H1 (cell line): ENCODE measurements around the gene ATP5PF. TPM values are rescaled to one million over a fixed set of nuclear protein-coding genes. Genes with fewer than 3 reads are reported as not detected.

Source experiments
- CTCF ChIA-PET: fragments of 300-600 bp; sonication (Branson Sonifier 250); formaldehyde crosslinking; loops from one replicate; lab custom pipeline; 2021; ENCODE audit not compliant: partially characterized antibody; lab: Charles Lee
- POLR2A ChIA-PET: fragments of 300-600 bp; sonication (Branson Sonifier 250); formaldehyde crosslinking; loops from one replicate; lab custom pipeline; 2021; ENCODE audit warnings: inconsistent platforms; ENCODE audit not compliant: partially characterized antibody; lab: Charles Lee
- DNase-seq, 2 experiments: peaks; one replicate each; pipeline versions ENCODE4 v3.0.0 to v3.0.0-alpha.2; 2010 to 2022; ENCODE audit warnings: low spot score in 2 of 2, low read depth in 1 of 2, mixed read lengths in 1 of 2
- FAIRE-seq: peaks from 2 replicates; lab custom pipeline; 2011; peaks lifted over from hg19 to GRCh38; lab: Jason Lieb, UNC
- H2AFZ ChIP-seq: 2 replicates; pipeline ENCODE4 v1.8.1; 2012; ENCODE audit warnings: low read length, inconsistent platforms
- H2AK5ac ChIP-seq: 2 replicates; pipeline ENCODE4 v1.6.1; 2013; ENCODE audit warnings: low read depth, low read length
- H2BK120ac ChIP-seq: replicated peaks from 2 replicates; pipeline ENCODE3; 2013; ENCODE audit warnings: low read depth, low read length, inconsistent platforms
- H2BK12ac ChIP-seq: 2 replicates; pipeline ENCODE4 v1.6.1; 2013; ENCODE audit warnings: low read depth, low read length
- H2BK15ac ChIP-seq: 2 replicates; pipeline ENCODE4 v1.6.1; 2013; ENCODE audit warnings: low read length
- H2BK20ac ChIP-seq: 2 replicates; pipeline ENCODE4 v1.6.1; 2013; ENCODE audit warnings: low read length
- H2BK5ac ChIP-seq: 2 replicates; pipeline ENCODE4 v1.6.1; 2013; ENCODE audit warnings: low read depth, low read length
- H3K14ac ChIP-seq: 2 replicates; pipeline ENCODE4 v1.6.1; 2013; ENCODE audit warnings: inconsistent platforms; ENCODE audit not compliant: insufficient read length
- H3K18ac ChIP-seq: 2 replicates; pipeline ENCODE4 v1.6.1; 2013; ENCODE audit warnings: low read length; ENCODE audit errors: extremely low read depth
- H3K23ac ChIP-seq: 2 replicates; pipeline ENCODE4 v1.6.1; 2013; ENCODE audit warnings: inconsistent platforms; ENCODE audit not compliant: insufficient read length
- H3K23me2 ChIP-seq: 2 replicates; pipeline ENCODE4 v1.6.1; 2013; ENCODE audit warnings: low read depth, low read length
- H3K27ac ChIP-seq: 2 replicates; pipeline ENCODE4 v1.6.1; 2011; ENCODE audit warnings: low read depth, low read length, inconsistent platforms
- H3K27me3 ChIP-seq, 4 experiments: replicated peaks in 1 of 4; 1 replicate in 1 of 4; 2 replicates in 3 of 4; pipeline versions ENCODE4 v1.6.1 to v1.8.1; 2011 to 2013; ENCODE audit warnings: low read length in 3 of 4, mild to moderate bottlenecking in 3 of 4, inconsistent platforms in 2 of 4, mixed read lengths in 2 of 4, moderate library complexity in 1 of 4; ENCODE audit not compliant: control insufficient read depth in 3 of 4, insufficient read depth in 3 of 4; ENCODE audit errors: extremely low read depth in 1 of 4
- H3K36me3 ChIP-seq, 4 experiments: 2 replicates each; pipeline versions ENCODE4 v1.6.1 to v1.8.1; 2011 to 2013; ENCODE audit warnings: mild to moderate bottlenecking in 4 of 4, low read length in 3 of 4, moderate library complexity in 2 of 4, control low read depth in 1 of 4, inconsistent platforms in 1 of 4; ENCODE audit not compliant: insufficient read depth in 4 of 4, control insufficient read depth in 2 of 4
- H3K4ac ChIP-seq: replicated peaks from 2 replicates; pipeline ENCODE3; 2013; ENCODE audit warnings: low read length, low read depth, mixed read lengths, inconsistent platforms; ENCODE audit not compliant: insufficient read length
- H3K4me1 ChIP-seq, 4 experiments: replicated peaks in 1 of 4; 1 replicate in 1 of 4; 2 replicates in 3 of 4; pipeline versions ENCODE4 v1.6.1 to v1.8.1; 2011 to 2013; ENCODE audit warnings: low read length in 3 of 4, inconsistent platforms in 2 of 4, mixed read lengths in 1 of 4; ENCODE audit not compliant: insufficient read depth in 4 of 4, control insufficient read depth in 3 of 4
- H3K4me2 ChIP-seq, 2 experiments: 2 replicates each; pipeline versions ENCODE4 v1.6.1 to v1.8.1; 2011 to 2013; ENCODE audit warnings: low read depth in 2 of 2, low read length in 2 of 2, control low read depth in 1 of 2, inconsistent platforms in 1 of 2, mild to moderate bottlenecking in 1 of 2; ENCODE audit not compliant: insufficient read depth in 1 of 2
- H3K4me3 ChIP-seq, 4 experiments: fragments of 200-600, 300-600 bp in 1 of 4; sonication (generic), shearing (Covaris generic), sonication (Bioruptor Twin) in 1 of 4; 2 replicates each; pipeline versions ENCODE4 v1.5.1 to v1.8.1; 2011 to 2016; ENCODE audit warnings: low read length in 4 of 4, low read depth in 3 of 4, control low read depth in 2 of 4, inconsistent platforms in 2 of 4, mild to moderate bottlenecking in 2 of 4, mixed read lengths in 1 of 4, moderate library complexity in 1 of 4; ENCODE audit not compliant: insufficient read depth in 2 of 4; ENCODE audit errors: extremely low read depth in 1 of 4
- H3K56ac ChIP-seq: replicated peaks from 2 replicates; pipeline ENCODE3; 2013; ENCODE audit warnings: low read depth, mild to moderate bottlenecking, mixed read lengths, low read length, inconsistent platforms; ENCODE audit not compliant: insufficient read length
- H3K79me1 ChIP-seq: 2 replicates; pipeline ENCODE4 v1.6.1; 2013; ENCODE audit warnings: low read depth, low read length, control low read depth
- H3K79me2 ChIP-seq, 2 experiments: 2 replicates each; pipeline versions ENCODE4 v1.6.1 to v1.8.1; 2012 to 2013; ENCODE audit warnings: low read length in 2 of 2, mild to moderate bottlenecking in 2 of 2, inconsistent platforms in 1 of 2; ENCODE audit not compliant: insufficient read depth in 2 of 2, control insufficient read depth in 1 of 2
- H3K9ac ChIP-seq, 4 experiments: replicated peaks in 1 of 4; 1 replicate in 1 of 4; 2 replicates in 3 of 4; pipeline versions ENCODE4 v1.6.1 to v1.8.1; 2011 to 2013; ENCODE audit warnings: low read depth in 3 of 4, low read length in 3 of 4, control low read depth in 2 of 4, mild to moderate bottlenecking in 2 of 4, moderate library complexity in 2 of 4, inconsistent platforms in 1 of 4; ENCODE audit errors: extremely low read depth in 1 of 4
- H3K9me3 ChIP-seq, 2 experiments: 2 replicates each; pipeline versions ENCODE4 v1.6.1 to v1.8.1; 2012 to 2013; ENCODE audit warnings: mild to moderate bottlenecking in 2 of 2, moderate library complexity in 2 of 2, control low read depth in 1 of 2, inconsistent platforms in 1 of 2, low read depth in 1 of 2, low read length in 1 of 2, mixed read lengths in 1 of 2; ENCODE audit not compliant: insufficient read depth in 2 of 2
- H4K20me1 ChIP-seq, 2 experiments: replicated peaks in 1 of 2; 2 replicates each; pipeline versions ENCODE3 to v1.8.1; 2011 to 2013; ENCODE audit warnings: inconsistent platforms in 2 of 2, low read length in 2 of 2, mild to moderate bottlenecking in 1 of 2; ENCODE audit not compliant: insufficient read depth in 2 of 2, control insufficient read depth in 1 of 2
- H4K5ac ChIP-seq: 2 replicates; pipeline ENCODE4 v1.6.1; 2013; ENCODE audit warnings: low read length, low read depth, mixed read lengths, inconsistent platforms; ENCODE audit not compliant: insufficient read length
- H4K8ac ChIP-seq: 2 replicates; pipeline ENCODE4 v1.8.0; 2013; ENCODE audit warnings: mild to moderate bottlenecking, moderate library complexity, low read length, inconsistent platforms; ENCODE audit not compliant: insufficient read depth; ENCODE audit errors: extremely low read depth
- H4K91ac ChIP-seq: replicated peaks from 2 replicates; pipeline ENCODE3; 2013; ENCODE audit warnings: low read length, mixed read lengths, inconsistent platforms; ENCODE audit not compliant: insufficient read length
- ATF3 ChIP-seq: IDR thresholded peaks from 2 replicates; pipeline ENCODE4 v1.6.1; 2011; ENCODE audit warnings: low read depth, mild to moderate bottlenecking, low read length; ENCODE audit not compliant: insufficient read depth
- BCL11A ChIP-seq, 2 experiments: IDR thresholded peaks; one replicate each; pipeline ENCODE4 v1.6.1; 2011; ENCODE audit warnings: low read depth in 2 of 2, low read length in 2 of 2, mild to moderate bottlenecking in 2 of 2
- CBX5 ChIP-seq: fragments of 300-800, 300-1000 bp; sonication (generic); IDR thresholded peaks from 2 replicates; pipeline ENCODE4 v1.7.1; 2016; ENCODE audit warnings: antibody characterized with exemption, low read length, low read depth
- CEBPB ChIP-seq: IDR thresholded peaks from 2 replicates; pipeline ENCODE4 v1.6.1; 2012; ENCODE audit warnings: low read depth, low read length
- CHD1 ChIP-seq: IDR thresholded peaks from 2 replicates; pipeline ENCODE4 v1.6.1; 2012; ENCODE audit warnings: low read depth, low read length, improper control_type of control experiment
- NANOG ChIP-seq: IDR thresholded peaks from 2 replicates; pipeline ENCODE4 v1.6.1; 2011; ENCODE audit warnings: low read length, low read depth, mild to moderate bottlenecking, inconsistent platforms; ENCODE audit not compliant: insufficient read depth, poor library complexity, severe bottlenecking
- PHF8 ChIP-seq: fragments of 200-600 bp; sonication (generic); conservative IDR thresholded peaks from 2 replicates; pipeline ENCODE4 v1.7.1; 2012; ENCODE audit warnings: low read depth, mild to moderate bottlenecking, inconsistent platforms, low read length, moderate library complexity
- RNF2 ChIP-seq: fragments of 200-900, 300-1000 bp; sonication (generic); IDR thresholded peaks from 2 replicates; pipeline ENCODE4 v1.7.1; 2016; ENCODE audit warnings: borderline replicate concordance, low read depth, mild to moderate bottlenecking, antibody characterized with exemption, low read length; ENCODE audit not compliant: poor library complexity, severe bottlenecking; ENCODE audit errors: missing control alignments
- SIRT6 ChIP-seq: IDR thresholded peaks from one replicate; pipeline ENCODE4 v1.7.1; 2012; ENCODE audit warnings: low read length, inconsistent platforms
- SIX5 ChIP-seq: IDR thresholded peaks from 2 replicates; pipeline ENCODE4 v1.6.1; 2011; ENCODE audit warnings: mild to moderate bottlenecking, low read depth, low read length
- SP1 ChIP-seq: IDR thresholded peaks from 2 replicates; pipeline ENCODE4 v1.6.1; 2011; ENCODE audit warnings: low read depth, low read length
- YY1 ChIP-seq: IDR thresholded peaks from 2 replicates; pipeline ENCODE4 v1.6.1; 2011; ENCODE audit warnings: low read depth, mild to moderate bottlenecking, low read length
- WGBS, 2 experiments: shearing (Covaris generic) in 1 of 2; methylation state at CpG; one replicate each; pipeline versions ENCODE4 v1.1.6 to v1.1.7; 2013 to 2015; ENCODE audit warnings: low lambda C conversion rate in 2 of 2, mixed read lengths in 2 of 2, inconsistent platforms in 1 of 2, low coverage in 1 of 2, missing lambda C conversion rate in 1 of 2; ENCODE audit not compliant: insufficient replicate concordance in 2 of 2, insufficient coverage in 1 of 2, insufficient read length in 1 of 2; ENCODE audit errors: extremely low coverage in 1 of 2, missing lambda C conversion rate in 1 of 2; 5-methylcytosine and 5-hydroxymethylcytosine counted together
- polyA plus RNA-seq, 7 experiments: library from polyadenylated mRNA; depleted of rRNA in 3 of 7; stranded (reverse) in 5 of 7; unstranded in 2 of 7; fragments of >200 nt in 5 of 7; fragments of 200-250 nt in 2 of 7; gene quantifications; 1 replicate in 5 of 7; 2 replicates in 1 of 7; 4 replicates in 1 of 7; pipeline versions ENCODE4 v1.2.1 to v1.2.3, GENCODE V29; 2011 to 2013; ENCODE audit warnings: missing spikeins in 2 of 7, mixed read lengths in 2 of 7
- total RNA-seq: library from RNA; stranded (reverse); fragmentation: NEBNext Ultra II Directional; extraction: Animal tissue kit (Norgen Biotek cat#: 25700); gene quantifications from 2 replicates; pipeline ENCODE4 v1.2.1, GENCODE V29; 2021

The ATP5PF gene
- total and polyA plus RNA-seq, 2 of the 8 experiments (the other 6 are each of a cell fraction or from before 2014, with no cell fraction given): 135 to 240 TPM

GRCh38 chr21:25722631-25723030 lies 12.1 kb downstream of the ATP5PF start:
- Histone ChIP-seq H4K20me1 (peaks cover 0 to 2% of the 10 kb centered on the region in 2 experiments), H3K9me3 (no peaks in the 10 kb centered on the region), H3K79me1 (no peaks in the 10 kb centered on the region), H4K8ac (no peak overlapping the region), H3K36me3 (peaks cover 2 to 49% (median 18%) of the 10 kb centered on the region in 4 experiments; a peak in 7 of 8 replicates), H2BK15ac (no peak overlapping the region), H2BK120ac (no peak overlapping the region), H3K4me1 (no peaks in the 10 kb centered on the region; a peak in 1 of 7 replicates), H3K18ac (no peak overlapping the region), H3K23me2 (no peaks in the 10 kb centered on the region; the same call in none of the 2 replicates), H2BK5ac (no peak overlapping the region), H3K4me3 (no peak overlapping the region), H3K79me2 (no peaks in the 10 kb centered on the region), H2AK5ac (no peak overlapping the region), H3K9ac (no peak overlapping the region), H2BK20ac (no peak overlapping the region), H2BK12ac (no peak overlapping the region), H3K14ac (no peak overlapping the region), H4K91ac (no peak overlapping the region), H2AFZ (no peak overlapping the region), H3K4ac (no peak overlapping the region), H3K56ac (no peak overlapping the region)
- ChIA-PET CTCF (interaction anchor here (2.6 kb wide), 1 partner anchor 15 kb away, joined by 10 read pairs; no protein-coding TSS in a partner anchor), POLR2A (interaction anchor here (1.3 kb wide), 1 partner anchor 11 kb away, joined by 3 read pairs; no protein-coding TSS in a partner anchor)
- 87% methylated on average over 3 of the region's 3 CpGs; no CpG with 5 or more reads in 1 of the 2 experiments for WGBS, 2 experiments
- DNase-seq (no peak), FAIRE-seq (no peak)
- TF ChIP-seq RNF2: no peak
- TF ChIP-seq NANOG: no peak
- no peak for TF ChIP-seq SIRT6
- TF ChIP-seq YY1: no peak
- TF ChIP-seq CBX5: no peak
- no peak for TF ChIP-seq BCL11A (IDR thresholded peaks at IDR 0.05; ENCODE audit: low read depth in 2 of 2, low read length in 2 of 2)
- TF ChIP-seq SP1: no peak
- TF ChIP-seq CEBPB: no peak
- TF ChIP-seq SIX5: no peak
- no peak for TF ChIP-seq ATF3
- TF ChIP-seq PHF8: no peak
- no peak for TF ChIP-seq CHD1
- TF ChIP-seq, all 59 proteins: peak for 0
- no peaks in the 10 kb centered on the region for H3K27me3 ChIP-seq
- H3K27ac ChIP-seq: no peak overlapping the region
- H4K5ac ChIP-seq: no peak overlapping the region
- no peak overlapping the region for H3K4me2 ChIP-seq
- H3K23ac ChIP-seq: no peak overlapping the region
